GM12873 (cell line): ENCODE results near the gene TBATA.

Source experiments
- CTCF ChIP-seq: IDR thresholded peaks from 2 replicates; pipeline ENCODE4 v1.5.1; 2012; ENCODE audit warnings: low read depth, mild to moderate bottlenecking, moderate library complexity, low read length, control low read depth; ENCODE audit not compliant: insufficient read depth; ENCODE audit errors: missing control alignments

TBATA gene

DNA sequence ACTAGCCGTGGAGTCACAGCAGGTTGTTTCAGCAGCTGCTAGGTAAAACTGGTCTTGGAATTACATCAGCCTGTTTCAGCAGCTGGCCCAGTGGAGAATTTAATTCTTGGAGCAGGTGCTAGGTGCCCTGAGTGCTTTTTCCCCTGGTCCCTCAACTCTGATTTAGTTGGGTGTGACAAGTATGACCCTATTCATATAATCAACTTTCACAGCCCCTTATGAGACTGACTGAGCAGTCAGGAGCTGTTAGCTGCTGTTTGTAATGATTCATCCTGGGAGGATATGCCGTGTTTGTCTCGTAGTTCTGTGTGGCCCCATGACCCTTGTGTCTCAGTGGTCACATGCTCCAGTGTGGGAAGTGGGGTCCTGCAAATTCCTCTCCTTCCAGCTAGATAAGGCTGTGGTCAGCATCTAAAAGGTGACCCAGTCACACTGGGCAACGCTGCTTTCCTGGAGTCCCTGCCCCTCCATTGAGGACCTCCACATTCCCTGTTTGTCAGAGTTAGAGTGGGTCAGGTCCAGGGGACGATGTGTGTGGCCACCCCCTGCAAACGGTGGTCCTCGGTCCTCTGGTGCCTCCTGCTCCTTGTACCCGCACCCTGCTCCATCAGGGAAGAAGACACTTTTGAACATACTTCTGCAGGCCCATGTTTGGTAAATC, 28.3 kb downstream of the TBATA start:
- TF ChIP-seq CTCF = no peak

- TF ChIP-seq CTCF = no peak
Observed at GRCh38 chr10:70753841-70754621, 31.1 kb downstream of the TBATA start.

- no peak for TF ChIP-seq CTCF
Observed at GRCh38 chr10:70753026-70753663, 32.0 kb downstream of the TBATA start.

GRCh38 chr10:70752571-70752970, 32.6 kb downstream of the TBATA start:
- TF ChIP-seq CTCF = no peak

GRCh38 chr10:70751991-70752390, 33.2 kb downstream of the TBATA start:
- no peak for TF ChIP-seq CTCF

DNA sequence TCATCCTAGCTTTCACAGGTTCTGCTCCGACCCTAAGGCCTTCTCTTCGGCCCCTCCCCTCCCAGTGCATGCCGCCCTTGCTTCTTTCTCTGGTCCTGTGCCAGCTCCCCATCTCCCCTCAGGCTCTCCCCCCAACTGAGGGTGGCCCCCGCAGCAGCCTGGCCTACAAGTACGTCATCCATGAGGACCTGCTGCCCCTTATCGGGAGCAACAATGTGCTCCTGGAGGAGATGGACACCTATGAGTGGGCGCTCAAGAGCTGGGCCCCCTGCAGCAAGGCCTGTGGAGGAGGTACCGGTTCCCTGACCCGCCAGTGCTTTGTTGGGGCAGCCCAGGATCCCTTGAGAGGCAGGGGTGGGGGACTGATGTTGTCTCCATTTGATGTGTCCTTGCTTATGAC, 33.8 kb downstream of the TBATA start:
- TF ChIP-seq CTCF = no peak

GRCh38 chr10:70750156-70750703, 34.9 kb downstream of the TBATA start:
- no peak for TF ChIP-seq CTCF
